Nephron (organoid): ENCODE results near the gene CPSF6.

ENCODE experiments used
- H3K27ac Mint-ChIP-seq, 3 experiments: 2 replicates each; pipeline ENCODE4 v1.8.0; 2020; ENCODE audit warnings: mixed read lengths in 3 of 3, mild to moderate bottlenecking in 2 of 3, moderate library complexity in 1 of 3
- H3K27me3 Mint-ChIP-seq: 2 replicates; pipeline ENCODE4 v1.8.0; 2021; ENCODE audit warnings: low read depth, mild to moderate bottlenecking, moderate library complexity, mixed read lengths
- H3K36me3 Mint-ChIP-seq: 2 replicates; pipeline ENCODE4 v1.8.0; 2020; ENCODE audit warnings: low read depth, mixed read lengths
- H3K4me1 Mint-ChIP-seq: 2 replicates; pipeline ENCODE4 v1.8.0; 2020; ENCODE audit warnings: mixed read lengths
- H3K4me3 Mint-ChIP-seq, 3 experiments: 2 replicates each; pipeline ENCODE4 v1.8.0; 2020; ENCODE audit warnings: mild to moderate bottlenecking in 3 of 3, mixed read lengths in 3 of 3, moderate library complexity in 2 of 3
- H3K9me3 Mint-ChIP-seq: 2 replicates; pipeline ENCODE4 v1.8.0; 2020; ENCODE audit warnings: mixed read lengths
- CTCF ChIP-seq, 3 experiments: fragments of 200-600 bp; sonication (generic); IDR thresholded peaks; one replicate each; pipeline ENCODE4 v1.5.0; 2021; ENCODE audit warnings: antibody characterized with exemption in 3 of 3; ENCODE audit not compliant: unreplicated experiment in 3 of 3

The CPSF6 gene

GRCh38 chr12:69214169-69214568 is 25.2 kb upstream of the CPSF6 start:
- H3K27ac Mint-ChIP-seq, result no peak overlapping the region
- peaks cover 4% of the 10 kb centered on the region for H3K27me3 Mint-ChIP-seq
- no peaks in the 10 kb centered on the region for H3K36me3 Mint-ChIP-seq
- no peaks in the 10 kb centered on the region for H3K9me3 Mint-ChIP-seq
- TF ChIP-seq CTCF (IDR thresholded peaks at IDR 0.05; ENCODE audit: unreplicated experiment in 3 of 3), result no peak
- no peaks in the 10 kb centered on the region for H3K4me1 Mint-ChIP-seq
- no peak overlapping the region for H3K4me3 Mint-ChIP-seq

- no peak for TF ChIP-seq CTCF (IDR thresholded peaks at IDR 0.05; ENCODE audit: unreplicated experiment in 3 of 3)
- no peaks in the 10 kb centered on the region for H3K27me3 Mint-ChIP-seq
- no peaks in the 10 kb centered on the region for H3K4me1 Mint-ChIP-seq
- H3K36me3 Mint-ChIP-seq, result no peaks in the 10 kb centered on the region
- peaks cover 4% of the 10 kb centered on the region for H3K9me3 Mint-ChIP-seq
- H3K4me3 Mint-ChIP-seq, result no peak overlapping the region
- no peak overlapping the region for H3K27ac Mint-ChIP-seq
These were observed 14.0 kb upstream of the CPSF6 start for GRCh38 chr12:69225251-69225910.

- Mint-ChIP-seq H3K9me3 (peaks cover 21% of the 10 kb centered on the region), H3K4me3 (no peak overlapping the region), H3K27me3 (peaks cover 4% of the 10 kb centered on the region), H3K27ac (no peak overlapping the region), H3K4me1 (no peaks in the 10 kb centered on the region), H3K36me3 (peaks cover 4% of the 10 kb centered on the region)
- TF ChIP-seq CTCF (IDR thresholded peaks at IDR 0.05; ENCODE audit: unreplicated experiment in 3 of 3), result no peak
These were observed 7.9 kb upstream of the CPSF6 start for GRCh38 chr12:69231479-69231878.

- Mint-ChIP-seq H3K9me3 (no peaks in the 10 kb centered on the region), H3K4me1 (peaks cover 40% of the 10 kb centered on the region), H3K27ac (peak overlapping the region; percentile 95 to 99 (median 99)), H3K4me3 (peak overlapping the region; percentile 86 to 94 (median 90)), H3K36me3 (peaks cover 14% of the 10 kb centered on the region), H3K27me3 (no peaks in the 10 kb centered on the region)
- TF ChIP-seq CTCF (IDR thresholded peaks at IDR 0.05; ENCODE audit: unreplicated experiment in 3 of 3), result no peak
These were observed 599 bp upstream of the CPSF6 start for GRCh38 chr12:69238589-69239351.

- peaks cover 40% of the 10 kb centered on the region for H3K4me1 Mint-ChIP-seq
- H3K9me3 Mint-ChIP-seq, result no peaks in the 10 kb centered on the region
- peak overlapping the region; percentile 95 to 97 (median 97) for H3K27ac Mint-ChIP-seq
- TF ChIP-seq CTCF (IDR thresholded peaks at IDR 0.05; ENCODE audit: unreplicated experiment in 3 of 3), result no peak
- H3K36me3 Mint-ChIP-seq, result peaks cover 18% of the 10 kb centered on the region
- H3K27me3 Mint-ChIP-seq, result no peaks in the 10 kb centered on the region
- peak overlapping the region; percentile 95 to 100 (median 97) for H3K4me3 Mint-ChIP-seq
These were observed 707 bp downstream of the CPSF6 start for GRCh38 chr12:69239922-69240630.
